Skeletal muscle tissue (tissue), 4 donors: ENCODE data around the gene NID2. TPM values are rescaled to one million over a fixed set of nuclear protein-coding genes. Genes with fewer than 3 reads are reported as not detected.

Experiments used
- H3K27ac ChIP-seq: one replicate; pipeline ENCODE4 v1.7.0; 2013; ENCODE audit warnings: mild to moderate bottlenecking, low read depth, low read length, inconsistent platforms
- H3K27me3 ChIP-seq, 3 donors: one replicate each; pipeline ENCODE4 v1.7.0; 2013; ENCODE audit warnings: low read length in 3 of 3; ENCODE audit not compliant: control insufficient read depth in 3 of 3, insufficient read depth in 3 of 3
- H3K36me3 ChIP-seq, 3 donors: one replicate each; pipeline ENCODE4 v1.7.0; 2013; ENCODE audit warnings: low read length in 3 of 3; ENCODE audit not compliant: control insufficient read depth in 3 of 3, insufficient read depth in 3 of 3
- H3K4me1 ChIP-seq, 3 donors: one replicate each; pipeline ENCODE4 v1.7.0; 2013; ENCODE audit warnings: low read length in 3 of 3, mild to moderate bottlenecking in 3 of 3; ENCODE audit not compliant: control insufficient read depth in 3 of 3, insufficient read depth in 3 of 3
- H3K4me3 ChIP-seq, 3 donors: one replicate each; pipeline ENCODE4 v1.7.0; 2013; ENCODE audit warnings: low read length in 3 of 3
- H3K9ac ChIP-seq, 3 donors: one replicate each; pipeline ENCODE4 v1.7.0; 2013; ENCODE audit warnings: low read length in 3 of 3, mild to moderate bottlenecking in 3 of 3, moderate library complexity in 2 of 3, low read depth in 1 of 3
- H3K9me3 ChIP-seq, 3 donors: one replicate each; pipeline ENCODE4 v1.7.0; 2013; ENCODE audit warnings: low read length in 3 of 3; ENCODE audit not compliant: control insufficient read depth in 3 of 3
- total RNA-seq: library from RNA; depleted of rRNA; stranded (reverse); fragments of >200 nt; gene quantifications from one replicate; pipeline ENCODE4 v1.2.3, GENCODE V29; 2014
- donor health status: Osteomylitis.

The NID2 gene
- total RNA-seq, 1 donor from 2014 or later, result 76.7 TPM

GRCh38 chr14:52008136-52008535 lies 60.7 kb downstream of the NID2 start:
- peaks cover 36 to 76% (median 69%) of the 10 kb centered on the region in 3 donors for H3K36me3 ChIP-seq
- H3K27me3 ChIP-seq, result no peaks in the 10 kb centered on the region
- H3K4me1 ChIP-seq, result peaks cover 0 to 6% (median 6%) of the 10 kb centered on the region in 3 donors

DNA sequence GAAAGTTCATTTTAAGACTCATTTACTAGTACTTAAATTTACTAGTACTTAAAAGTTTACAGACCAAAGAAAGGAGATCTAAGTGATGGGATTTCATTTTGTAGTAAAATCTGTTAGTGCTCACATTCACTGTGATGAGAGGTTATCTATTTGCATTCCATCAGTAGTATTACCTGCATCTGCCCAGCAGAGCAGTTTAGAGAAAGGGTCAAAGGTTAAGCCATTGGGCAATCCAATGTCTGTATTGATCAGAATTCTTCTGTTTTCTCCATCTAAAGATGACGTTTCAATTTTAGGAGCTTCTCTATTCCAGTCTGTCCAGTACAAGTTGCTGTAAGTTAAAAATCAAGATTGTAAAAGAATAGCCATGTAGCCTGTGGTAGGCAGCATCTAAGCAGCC lies 61.2 kb downstream of the NID2 start:
- Histone ChIP-seq H3K36me3 (peaks cover 36 to 80% (median 74%) of the 10 kb centered on the region in 3 donors), H3K4me3 (no peak overlapping the region), H3K9me3 (no peaks in the 10 kb centered on the region), H3K27me3 (no peaks in the 10 kb centered on the region), H3K27ac (no peak overlapping the region), H3K4me1 (peaks cover 0 to 4% (median 3%) of the 10 kb centered on the region in 3 donors), H3K9ac (no peak overlapping the region)

More at GRCh38 chr14:52008136-52008535, 60.7 kb downstream of the NID2 start:
- no peaks in the 10 kb centered on the region for H3K9me3 ChIP-seq
- no peak overlapping the region for H3K4me3 ChIP-seq
- H3K27ac ChIP-seq, result no peak overlapping the region
- no peak overlapping the region for H3K9ac ChIP-seq

- H3K9ac ChIP-seq, result no peak overlapping the region
- H3K27ac ChIP-seq, result no peak overlapping the region
- H3K9me3 ChIP-seq, result no peaks in the 10 kb centered on the region
- H3K4me3 ChIP-seq, result no peak overlapping the region
- H3K4me1 ChIP-seq, result no peaks in the 10 kb centered on the region
- H3K27me3 ChIP-seq, result no peaks in the 10 kb centered on the region
- H3K36me3 ChIP-seq, result peaks cover 40 to 85% (median 79%) of the 10 kb centered on the region in 3 donors
Measured at GRCh38 chr14:52007211-52007610, 61.6 kb downstream of the NID2 start.

DNA sequence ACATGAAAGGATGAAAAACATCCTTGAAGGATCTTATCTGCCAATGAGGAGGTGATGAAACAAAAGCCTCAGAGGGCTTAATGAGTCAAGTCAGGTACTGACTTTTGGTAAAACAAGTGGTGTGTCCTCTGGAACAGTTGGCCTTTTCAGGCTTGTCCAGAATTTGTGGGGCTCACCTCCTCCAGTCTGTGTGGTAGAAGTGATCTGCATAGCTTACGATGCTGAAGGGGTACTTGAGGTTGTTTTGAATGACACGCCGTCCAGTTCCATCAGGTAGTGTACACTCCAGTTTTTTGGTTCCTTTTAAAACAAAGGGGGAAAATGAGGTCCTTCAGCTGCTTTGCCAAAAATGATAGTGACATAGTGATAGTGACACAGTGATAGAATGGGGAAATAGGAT lies 62.5 kb downstream of the NID2 start:
- H3K4me1 ChIP-seq, result no peaks in the 10 kb centered on the region
- no peak overlapping the region for H3K4me3 ChIP-seq
- H3K36me3 ChIP-seq, result peaks cover 43 to 89% (median 81%) of the 10 kb centered on the region in 3 donors
- H3K9ac ChIP-seq, result no peak overlapping the region
- no peaks in the 10 kb centered on the region for H3K27me3 ChIP-seq
- no peaks in the 10 kb centered on the region for H3K9me3 ChIP-seq
- H3K27ac ChIP-seq, result no peak overlapping the region

DNA sequence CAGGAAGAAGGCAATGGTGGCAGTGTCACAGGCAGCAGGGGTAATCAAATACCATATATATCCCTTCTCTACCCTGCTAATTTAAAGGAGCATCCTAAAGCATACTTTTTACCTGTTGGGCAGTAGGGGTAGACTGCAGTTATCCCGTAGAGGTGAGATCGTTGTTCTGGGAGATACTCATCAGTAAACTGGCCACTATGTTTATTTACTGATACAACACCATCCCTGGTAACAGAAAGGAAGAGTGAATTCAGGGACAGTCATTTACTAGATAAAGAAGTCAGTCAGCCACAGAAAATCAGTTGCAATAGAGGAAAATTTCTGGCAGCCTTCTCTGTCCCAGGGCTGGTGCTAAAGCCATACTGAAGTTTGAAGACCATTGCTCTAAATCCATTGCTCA lies 63.2 kb downstream of the NID2 start:
- Histone ChIP-seq H3K9ac (no peak overlapping the region), H3K27me3 (no peaks in the 10 kb centered on the region), H3K9me3 (no peaks in the 10 kb centered on the region), H3K36me3 (peaks cover 39 to 84% (median 80%) of the 10 kb centered on the region in 3 donors), H3K4me1 (no peaks in the 10 kb centered on the region), H3K4me3 (no peak overlapping the region), H3K27ac (no peak overlapping the region)

DNA sequence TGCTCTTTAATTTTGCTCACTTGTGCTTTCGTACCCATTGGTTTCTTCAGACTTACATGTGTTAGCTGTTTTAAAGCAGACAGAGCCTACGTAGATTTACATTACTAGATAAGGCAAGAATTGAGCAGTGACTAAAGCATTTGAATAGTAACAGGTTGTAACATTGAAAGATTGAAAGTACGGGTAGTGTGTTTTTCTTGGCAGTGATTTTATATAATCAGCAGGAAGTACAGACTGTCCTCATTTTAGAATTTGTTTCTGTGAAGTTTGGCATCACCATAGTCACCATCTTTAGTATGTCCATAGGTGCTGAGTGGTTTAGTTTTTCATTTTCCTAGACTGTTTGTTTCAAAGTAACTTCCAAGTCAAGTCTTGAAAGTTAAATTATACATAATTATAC lies 65.5 kb downstream of the NID2 start:
- peaks cover 36 to 77% (median 70%) of the 10 kb centered on the region in 3 donors for H3K36me3 ChIP-seq
- no peak overlapping the region for H3K9ac ChIP-seq

DNA sequence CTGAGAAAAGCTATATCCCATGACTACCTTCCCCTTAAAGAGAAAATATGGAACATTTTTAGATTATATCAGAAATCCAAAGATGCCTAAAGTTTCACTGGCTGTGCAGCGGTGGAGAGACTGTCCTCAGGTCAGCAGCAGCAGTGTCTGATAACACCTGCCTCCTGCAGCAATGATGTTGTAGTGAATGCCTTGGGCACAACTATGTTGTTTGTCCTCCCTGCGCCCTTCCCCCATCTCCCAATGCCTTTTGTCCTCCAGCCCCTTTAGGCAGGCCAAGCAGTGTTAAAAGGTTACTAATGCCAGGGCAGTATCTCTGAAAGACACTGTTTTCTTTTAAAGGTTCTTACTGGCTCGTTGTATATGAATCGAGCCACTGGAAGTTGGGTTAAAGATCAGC lies 66.3 kb downstream of the NID2 start:
- no peak overlapping the region for H3K27ac ChIP-seq
- H3K9me3 ChIP-seq, result no peaks in the 10 kb centered on the region
- no peak overlapping the region for H3K4me3 ChIP-seq
- peaks cover 29 to 69% (median 62%) of the 10 kb centered on the region in 3 donors for H3K36me3 ChIP-seq
- no peaks in the 10 kb centered on the region for H3K27me3 ChIP-seq
- H3K9ac ChIP-seq, result no peak overlapping the region
- no peaks in the 10 kb centered on the region for H3K4me1 ChIP-seq

More for the DNA sequence above, 65.5 kb downstream of the NID2 start:
- no peaks in the 10 kb centered on the region for H3K27me3 ChIP-seq
- no peak overlapping the region for H3K27ac ChIP-seq
- H3K4me1 ChIP-seq, result no peaks in the 10 kb centered on the region
- H3K9me3 ChIP-seq, result no peaks in the 10 kb centered on the region
- H3K4me3 ChIP-seq, result no peak overlapping the region

DNA sequence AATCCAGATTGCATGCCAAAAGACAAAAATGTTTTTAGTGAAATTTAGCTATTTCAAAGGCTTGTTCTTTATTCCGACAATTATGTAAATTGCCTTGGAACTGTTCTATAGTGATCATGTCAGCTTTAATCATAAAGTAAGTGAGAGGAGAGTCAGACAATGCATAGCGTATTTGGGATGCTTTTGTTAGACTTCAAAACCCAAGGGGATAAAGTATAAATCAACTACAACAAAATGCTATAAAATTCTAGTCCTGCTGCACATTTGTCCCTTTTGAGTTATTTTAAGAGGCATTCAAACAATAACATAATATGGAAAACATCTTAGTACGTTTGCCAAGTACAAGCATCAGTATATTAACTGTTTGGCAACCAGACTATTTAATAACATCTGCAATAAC lies 68.2 kb downstream of the NID2 start:
- Histone ChIP-seq H3K36me3 (peaks cover 26 to 54% (median 49%) of the 10 kb centered on the region in 3 donors), H3K4me3 (no peak overlapping the region), H3K9ac (no peak overlapping the region), H3K9me3 (no peaks in the 10 kb centered on the region), H3K27me3 (no peaks in the 10 kb centered on the region), H3K27ac (no peak overlapping the region), H3K4me1 (no peaks in the 10 kb centered on the region)

DNA sequence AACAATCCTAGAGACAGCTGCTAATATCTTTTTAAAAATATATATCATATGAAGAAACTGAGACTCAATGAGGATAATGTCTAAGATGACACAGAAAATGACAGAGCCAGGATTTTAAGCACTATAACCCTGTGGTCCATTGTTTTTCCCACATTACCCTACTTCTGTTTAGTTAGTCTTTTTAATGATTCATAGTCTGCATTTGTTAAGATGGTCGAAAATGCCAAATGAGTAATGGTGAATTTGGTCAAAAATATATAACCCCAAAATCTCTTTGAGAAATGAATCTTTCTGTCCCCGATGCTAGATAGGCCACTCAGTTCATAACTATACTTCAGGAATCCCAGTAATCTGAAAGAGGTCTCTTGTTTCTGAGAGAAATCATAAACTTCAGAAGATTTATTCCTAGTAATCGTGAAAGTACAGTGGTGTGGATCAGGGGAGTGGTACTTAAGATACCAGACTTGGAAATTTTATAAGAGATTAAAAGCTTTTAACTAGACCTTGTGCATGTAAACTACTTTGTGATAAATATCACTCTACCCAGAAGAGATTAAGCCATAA lies 68.8 kb downstream of the NID2 start:
- Histone ChIP-seq H3K27me3 (no peaks in the 10 kb centered on the region), H3K36me3 (peaks cover 21 to 53% (median 44%) of the 10 kb centered on the region in 3 donors), H3K9me3 (no peaks in the 10 kb centered on the region), H3K4me3 (no peak overlapping the region), H3K4me1 (no peaks in the 10 kb centered on the region), H3K9ac (no peak overlapping the region), H3K27ac (no peak overlapping the region)

- H3K36me3 ChIP-seq, result peaks cover 14 to 50% (median 48%) of the 10 kb centered on the region in 3 donors
- H3K9ac ChIP-seq, result no peak overlapping the region
- no peak overlapping the region for H3K27ac ChIP-seq
- H3K4me3 ChIP-seq, result no peak overlapping the region
- no peaks in the 10 kb centered on the region for H3K27me3 ChIP-seq
- no peaks in the 10 kb centered on the region for H3K4me1 ChIP-seq
- no peaks in the 10 kb centered on the region for H3K9me3 ChIP-seq
Measured at GRCh38 chr14:51999084-51999483, 69.8 kb downstream of the NID2 start.
